ENCODE results near the gene WNT1. TPM values are rescaled to one million over a fixed set of nuclear protein-coding genes. Genes with fewer than 3 reads are reported as not detected.

WNT1 gene
- total and polyA plus RNA-seq, 10 of the 15 experiments (the other 5 are each of a cell fraction or from before 2014, with no cell fraction given) = not detected

- no peak for TF ChIP-seq PAX5 (IDR thresholded peaks at IDR 0.05; ENCODE audit: borderline replicate concordance, low read depth, low read length)
- no peak for TF ChIP-seq ZZZ3 (IDR thresholded peaks at IDR 0.05; ENCODE audit: control insufficient read depth, insufficient read length, low read depth)
- no peak for TF ChIP-seq IKZF2 (IDR thresholded peaks at IDR 0.05)
- no peak for TF ChIP-seq RFX5 (IDR thresholded peaks at IDR 0.05; ENCODE audit: low read depth, low read length)
These were observed 48.8 kb downstream of the WNT1 start (continued) for GRCh38 chr12:49026678-49027480.

- no peak overlapping the region for H3K4me2 ChIP-seq (ENCODE audit: control insufficient read depth, insufficient read depth)
- no peak overlapping the region for H3K27ac ChIP-seq (ENCODE audit: control insufficient read depth, insufficient read depth)
- H3K79me2 ChIP-seq (ENCODE audit: control insufficient read depth, insufficient read depth, low read length) = no peaks in the 10 kb centered on the region
- RAD21 ChIA-PET (ENCODE audit: unreplicated experiment) = no interaction called here
- POLR2A ChIA-PET = no interaction called here
- no peaks in the 10 kb centered on the region for H4K20me1 ChIP-seq (ENCODE audit: control insufficient read depth, insufficient read depth)
- H3K9me3 ChIP-seq (replicated peaks; ENCODE audit: control insufficient read depth, insufficient read depth, low read length) = no peaks in the 10 kb centered on the region
- TF ChIP-seq, protein P1, sequence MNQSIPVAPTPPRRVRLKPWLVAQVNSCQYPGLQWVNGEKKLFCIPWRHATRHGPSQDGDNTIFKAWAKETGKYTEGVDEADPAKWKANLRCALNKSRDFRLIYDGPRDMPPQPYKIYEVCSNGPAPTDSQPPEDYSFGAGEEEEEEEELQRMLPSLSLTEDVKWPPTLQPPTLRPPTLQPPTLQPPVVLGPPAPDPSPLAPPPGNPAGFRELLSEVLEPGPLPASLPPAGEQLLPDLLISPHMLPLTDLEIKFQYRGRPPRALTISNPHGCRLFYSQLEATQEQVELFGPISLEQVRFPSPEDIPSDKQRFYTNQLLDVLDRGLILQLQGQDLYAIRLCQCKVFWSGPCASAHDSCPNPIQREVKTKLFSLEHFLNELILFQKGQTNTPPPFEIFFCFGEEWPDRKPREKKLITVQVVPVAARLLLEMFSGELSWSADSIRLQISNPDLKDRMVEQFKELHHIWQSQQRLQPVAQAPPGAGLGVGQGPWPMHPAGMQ (IDR thresholded peaks at IDR 0.05; ENCODE audit: borderline replicate concordance) = no peak
- no peak for TF ChIP-seq CBX5 (IDR thresholded peaks at IDR 0.05; ENCODE audit: low read depth)
- no peak for TF ChIP-seq MTA3 (IDR thresholded peaks at IDR 0.05; ENCODE audit: borderline replicate concordance, low read length)
- TF ChIP-seq STAT1 (conservative IDR thresholded peaks at IDR 0.05) = no peak
- TF ChIP-seq, protein P2, sequence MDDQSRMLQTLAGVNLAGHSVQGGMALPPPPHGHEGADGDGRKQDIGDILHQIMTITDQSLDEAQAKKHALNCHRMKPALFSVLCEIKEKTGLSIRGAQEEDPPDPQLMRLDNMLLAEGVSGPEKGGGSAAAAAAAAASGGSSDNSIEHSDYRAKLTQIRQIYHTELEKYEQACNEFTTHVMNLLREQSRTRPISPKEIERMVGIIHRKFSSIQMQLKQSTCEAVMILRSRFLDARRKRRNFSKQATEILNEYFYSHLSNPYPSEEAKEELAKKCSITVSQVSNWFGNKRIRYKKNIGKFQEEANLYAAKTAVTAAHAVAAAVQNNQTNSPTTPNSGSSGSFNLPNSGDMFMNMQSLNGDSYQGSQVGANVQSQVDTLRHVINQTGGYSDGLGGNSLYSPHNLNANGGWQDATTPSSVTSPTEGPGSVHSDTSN (IDR thresholded peaks at IDR 0.05; ENCODE audit: insufficient replicate concordance, low read depth, low read length) = no peak
- DNase-seq (ENCODE audit: low read depth, low spot score) = no peak
- SMC1A ChIA-PET (ENCODE audit: uncharacterized antibody, unreplicated experiment) = no interaction called here
- H3K27me3 ChIP-seq (replicated peaks in 1 of 2; ENCODE audit: control insufficient read depth in 2 of 2, insufficient read depth in 2 of 2, low read length in 1 of 2) = no peaks in the 10 kb centered on the region
- CTCF ChIA-PET = interaction anchor here (0.7 to 1.4 kb wide), 3 partner anchors 15 to 295 kb away, joined by 3 to 5 read pairs (median 4); partner anchors contain the start of gene TROAP
- no peak for FAIRE-seq
- BruUV-seq (replicated peaks) = no TSS peak
- peaks cover 23 to 27% of the 10 kb centered on the region in 2 experiments for H3K36me3 ChIP-seq (ENCODE audit: control insufficient read depth in 2 of 2, insufficient read depth in 2 of 2, low read length in 1 of 2)
- in situ Hi-C loops (cut with MboI) = no loop called here
- no peak overlapping the region for H2AFZ ChIP-seq (ENCODE audit: control insufficient read depth, low read depth, low read length)
- no peak for ATAC-seq
- intact Hi-C loops (cut with micrococcal nuclease; ENCODE audit: unreplicated experiment) = no loop called here
- H3K9ac ChIP-seq (ENCODE audit: control insufficient read depth, insufficient read depth, low read length) = no peak overlapping the region
- H3K4me1 ChIP-seq (ENCODE audit: control insufficient read depth, insufficient read depth, low read length) = no peaks in the 10 kb centered on the region
- no peak overlapping the region for H3K4me3 ChIP-seq
- 84% methylated on average over 9 of the region's 9 CpGs for WGBS (ENCODE audit: insufficient coverage, insufficient replicate concordance, low lambda C conversion rate, missing lambda C conversion rate)
These were observed 49.9 kb downstream of the WNT1 start for GRCh38 chr12:49027846-49028555.

All from GM12878 (cell line).